Mesodermal cell (in vitro differentiated cells): ENCODE data around the gene WASF2.
"Not testable (repeated sequence)": the region's sequence is repeated elsewhere in the genome, so short reads cannot be mapped to it uniquely, and the experiment has no call there.

ENCODE experiments used
- H3K27ac ChIP-seq: 2 replicates; pipeline ENCODE4 v1.7.0; 2013; ENCODE audit warnings: mild to moderate bottlenecking, low read depth, low read length, moderate library complexity; ENCODE audit not compliant: severe bottlenecking
- H3K36me3 ChIP-seq: 2 replicates; pipeline ENCODE4 v1.7.1; 2013; ENCODE audit warnings: mild to moderate bottlenecking, low read length, moderate library complexity; ENCODE audit not compliant: control insufficient read depth, insufficient read depth
- H3K4me1 ChIP-seq: one replicate; pipeline ENCODE4 v1.7.1; 2013; ENCODE audit warnings: mild to moderate bottlenecking, low read length; ENCODE audit not compliant: insufficient read depth, control insufficient read depth, poor library complexity, severe bottlenecking
- H3K4me3 ChIP-seq: 2 replicates; pipeline ENCODE4 v1.7.0; 2013; ENCODE audit warnings: low read length, control low read depth, mild to moderate bottlenecking; ENCODE audit not compliant: insufficient read depth, poor library complexity, severe bottlenecking; ENCODE audit errors: extremely low read depth
- H3K9me3 ChIP-seq: 2 replicates; pipeline ENCODE4 v1.7.1; 2013; ENCODE audit warnings: mild to moderate bottlenecking, low read length, moderate library complexity; ENCODE audit not compliant: control insufficient read depth
- WGBS, 2 experiments: methylation state at CpG; one replicate each; pipeline ENCODE4 v1.1.5; 2013; ENCODE audit warnings: missing lambda C conversion rate in 2 of 2; ENCODE audit not compliant: insufficient coverage in 2 of 2; 5-methylcytosine and 5-hydroxymethylcytosine counted together

WASF2 gene

DNA sequence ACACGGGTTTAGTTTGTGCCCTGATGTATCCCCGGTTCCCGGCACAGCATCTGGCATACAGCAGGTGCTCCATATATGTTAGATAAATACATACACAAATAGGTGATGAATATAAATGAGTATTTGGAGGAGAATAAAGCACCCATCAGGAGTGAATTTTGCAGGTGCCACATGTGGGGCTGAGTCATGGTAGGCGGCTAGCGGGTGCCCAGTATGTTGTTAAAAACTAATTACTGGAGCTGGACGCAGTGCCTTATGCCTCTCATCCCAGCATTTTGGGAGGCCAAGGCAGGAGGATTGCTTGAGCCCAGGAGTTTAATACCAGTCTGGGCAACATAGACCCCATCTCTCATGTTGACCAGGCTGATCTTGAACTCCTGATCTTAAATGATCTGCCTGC, 16.7 kb upstream of the WASF2 start:
- H3K4me1 ChIP-seq: peaks cover 8% of the 10 kb centered on the region
- H3K27ac ChIP-seq: no peak overlapping the region
- no peak overlapping the region for H3K4me3 ChIP-seq
- no peaks in the 10 kb centered on the region for H3K36me3 ChIP-seq
- WGBS, 2 experiments: 97 to 100% methylated on average over 3 of the region's 6 CpGs
- H3K9me3 ChIP-seq: no peaks in the 10 kb centered on the region

DNA sequence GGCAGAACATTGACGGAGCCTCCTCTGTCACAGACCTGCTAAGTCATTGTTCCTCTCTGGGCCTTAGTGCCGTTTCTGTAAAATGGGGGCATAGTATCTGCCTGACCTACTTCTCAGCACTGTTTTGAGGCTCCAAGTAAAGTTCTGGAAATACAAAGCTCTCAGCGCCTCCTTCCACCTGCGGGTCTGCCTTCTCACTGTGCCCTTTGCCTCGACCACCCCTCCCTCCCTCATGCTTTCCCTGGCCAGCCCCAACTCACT, 15.4 kb upstream of the WASF2 start:
- no peak overlapping the region for H3K4me3 ChIP-seq
- no peaks in the 10 kb centered on the region for H3K36me3 ChIP-seq
- no peaks in the 10 kb centered on the region for H3K9me3 ChIP-seq
- peak overlapping the region; percentile 85 for H3K27ac ChIP-seq
- peaks cover 8% of the 10 kb centered on the region for H3K4me1 ChIP-seq
- 62 to 75% methylated on average over 4 of the region's 5 CpGs for WGBS, 2 experiments

DNA sequence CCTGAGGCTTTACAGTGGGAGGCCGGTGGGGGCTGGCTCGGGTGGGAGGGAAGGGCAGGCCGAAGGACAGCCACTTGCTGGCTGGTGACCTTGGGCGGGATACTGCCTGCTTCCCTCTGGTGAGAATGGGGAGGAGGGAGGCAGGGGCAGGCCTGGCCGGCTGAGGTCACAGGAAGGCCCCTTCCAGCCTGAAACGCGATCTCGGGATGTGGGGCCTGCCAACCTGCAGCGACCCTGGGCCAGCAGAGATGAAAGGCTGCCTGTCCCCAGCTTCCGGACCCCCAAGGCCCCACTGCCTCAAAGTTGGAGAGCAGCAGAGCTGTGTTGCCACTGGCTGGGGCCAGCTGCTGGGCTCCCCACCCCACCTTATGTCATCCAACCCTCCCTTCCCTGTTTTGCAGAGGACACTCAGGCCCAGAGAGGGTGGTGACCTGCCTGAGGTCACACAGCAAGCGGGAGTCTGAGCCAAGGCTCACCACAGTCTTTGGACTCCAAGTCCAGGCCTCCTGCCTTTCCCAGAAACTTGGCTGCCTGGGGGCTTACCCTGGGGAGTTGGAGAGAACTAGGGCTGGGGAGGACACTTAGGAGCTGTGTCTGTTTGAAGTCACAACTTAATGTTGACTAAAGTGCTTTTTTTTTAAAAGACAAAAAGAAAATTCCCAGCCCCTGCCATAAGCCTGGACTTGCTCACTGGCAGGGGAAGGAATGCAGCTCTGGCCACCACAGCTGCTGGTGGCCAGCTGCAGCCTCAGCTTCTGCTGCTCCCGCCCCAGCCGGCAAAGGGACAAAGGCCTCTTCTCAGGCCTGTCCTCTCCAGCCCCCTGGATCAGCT, 14.8 kb upstream of the WASF2 start:
- H3K9me3 ChIP-seq: no peaks in the 10 kb centered on the region
- 29 to 30% methylated on average over 6 to 11 of the region's 13 CpGs for WGBS, 2 experiments
- peak overlapping the region; percentile 85 for H3K27ac ChIP-seq
- peaks cover 8% of the 10 kb centered on the region for H3K4me1 ChIP-seq
- H3K4me3 ChIP-seq: no peak overlapping the region
- no peaks in the 10 kb centered on the region for H3K36me3 ChIP-seq

DNA sequence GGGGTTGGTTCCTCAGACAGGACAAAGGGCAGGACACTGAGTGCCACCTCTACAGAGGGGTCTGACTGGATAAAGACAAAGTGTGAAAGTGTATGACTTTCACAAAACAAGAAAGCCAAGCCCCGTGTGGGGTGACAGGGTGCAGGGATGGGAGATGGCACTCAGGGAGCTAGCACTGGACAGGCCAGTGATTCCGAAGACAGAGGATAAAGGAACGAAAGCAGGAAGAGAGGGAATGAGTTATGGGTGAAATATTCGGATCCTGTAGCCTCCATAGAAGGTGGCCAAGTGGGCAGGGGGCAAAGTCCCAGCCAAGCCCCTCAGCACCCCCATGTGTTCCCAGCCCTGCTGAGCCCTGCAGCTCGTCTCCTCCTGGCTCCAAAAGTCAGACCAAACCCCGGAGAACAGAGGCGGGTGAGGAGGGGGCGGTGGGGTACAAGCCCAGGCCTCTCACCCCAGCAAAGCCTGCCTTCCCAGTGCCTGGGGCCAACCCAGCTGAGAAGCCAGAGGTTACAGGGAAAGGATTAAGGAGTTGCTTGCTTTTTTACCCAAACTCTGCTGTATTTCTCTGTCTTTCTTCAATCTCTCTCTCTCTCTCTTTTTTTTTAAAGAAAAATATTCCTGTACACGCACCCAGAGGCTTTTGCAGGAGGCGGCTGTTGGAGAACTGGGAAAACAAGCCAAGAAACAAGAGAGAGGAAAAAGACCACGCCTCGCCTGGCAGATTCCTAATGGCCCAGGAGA, 14.0 kb upstream of the WASF2 start:
- H3K27ac ChIP-seq: peak overlapping the region; percentile 85
- WGBS, 2 experiments: 57 to 71% methylated on average over 3 to 6 of the region's 12 CpGs

DNA sequence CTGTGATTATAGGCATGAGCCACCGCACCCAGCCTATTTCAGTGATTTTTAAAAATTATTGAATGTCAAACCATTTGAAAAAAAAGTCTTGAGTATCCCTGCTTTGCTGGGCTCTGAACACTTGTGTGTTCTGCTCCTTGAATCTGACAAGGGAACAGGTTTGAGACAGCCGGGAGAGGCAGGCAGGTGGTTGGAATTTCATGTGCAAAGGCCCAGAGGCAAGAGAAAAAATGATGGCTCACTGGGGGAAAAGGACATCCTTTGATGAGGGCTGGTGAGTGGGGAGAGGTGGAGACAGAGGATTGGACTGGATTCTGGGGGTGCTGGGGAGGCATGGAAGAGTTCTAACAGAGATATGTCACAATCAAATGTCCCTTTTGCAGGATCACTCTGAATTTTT, 13.1 kb upstream of the WASF2 start:
- WGBS, 2 experiments: 83 to 92% methylated on average over 1 to 2 of the region's 2 CpGs

More for the DNA sequence above, 14.0 kb upstream of the WASF2 start:
- no peaks in the 10 kb centered on the region for H3K9me3 ChIP-seq
- H3K4me3 ChIP-seq: no peak overlapping the region
- H3K36me3 ChIP-seq: no peaks in the 10 kb centered on the region
- peaks cover 8% of the 10 kb centered on the region for H3K4me1 ChIP-seq

DNA sequence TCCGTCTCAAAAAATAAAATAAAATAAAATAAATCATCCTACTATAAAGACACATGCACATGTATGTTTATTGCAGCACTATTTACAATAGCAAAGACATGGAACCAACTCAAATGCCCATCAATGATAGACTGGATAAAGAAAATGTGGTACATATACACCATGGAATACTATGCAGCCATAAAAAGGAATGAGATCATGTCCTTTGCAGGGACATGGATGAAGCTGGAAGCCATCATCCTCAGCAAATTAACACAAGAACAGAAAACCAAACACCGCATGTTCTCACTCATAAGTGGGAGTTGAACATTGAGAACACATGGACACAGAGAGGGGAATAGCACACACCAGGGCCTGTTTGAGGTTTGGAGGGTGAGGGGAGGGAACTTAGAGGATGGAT, 11.2 kb upstream of the WASF2 start:
- H3K9me3 ChIP-seq: not testable (repeated sequence)
- WGBS, 2 experiments: no CpG with 5 or more reads among the region's 2 CpGs

More for the DNA sequence above, 13.1 kb upstream of the WASF2 start:
- Histone ChIP-seq H3K4me3 (no peak overlapping the region), H3K9me3 (no peaks in the 10 kb centered on the region), H3K36me3 (no peaks in the 10 kb centered on the region), H3K4me1 (peaks cover 8% of the 10 kb centered on the region), H3K27ac (no peak overlapping the region)

DNA sequence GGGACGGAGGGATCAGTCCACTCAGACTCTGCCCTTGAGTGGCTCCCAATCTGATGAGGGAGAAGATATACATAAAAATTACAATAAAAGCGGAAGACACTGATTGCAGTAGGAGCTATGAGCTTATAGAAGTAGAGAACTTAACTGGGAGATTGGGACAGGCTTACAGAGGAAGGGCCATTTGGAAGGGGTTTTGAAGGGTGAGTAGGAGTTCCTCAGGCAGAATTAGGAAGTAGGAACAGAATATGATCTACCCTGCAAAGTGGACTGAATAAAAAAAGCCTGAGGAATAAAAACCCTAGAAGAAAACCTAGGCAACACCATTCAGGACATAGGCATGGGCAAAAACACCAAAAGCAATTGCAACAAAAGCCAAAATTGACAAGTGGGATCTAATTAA, 9.2 kb upstream of the WASF2 start:
- Histone ChIP-seq H3K36me3 (no peaks in the 10 kb centered on the region), H3K27ac (no peak overlapping the region), H3K4me3 (no peak overlapping the region), H3K9me3 (no peaks in the 10 kb centered on the region), H3K4me1 (peaks cover 17% of the 10 kb centered on the region)
- WGBS, 2 experiments: 100% methylated on average over 1 of the region's 2 CpGs; no CpG with 5 or more reads in 1 of the 2 experiments

More for the DNA sequence above, 11.2 kb upstream of the WASF2 start:
- H3K36me3 ChIP-seq, H3K4me3 ChIP-seq, H3K27ac ChIP-seq: not testable (repeated sequence)
- H3K4me1 ChIP-seq: peaks cover 20% of the 10 kb centered on the region

DNA sequence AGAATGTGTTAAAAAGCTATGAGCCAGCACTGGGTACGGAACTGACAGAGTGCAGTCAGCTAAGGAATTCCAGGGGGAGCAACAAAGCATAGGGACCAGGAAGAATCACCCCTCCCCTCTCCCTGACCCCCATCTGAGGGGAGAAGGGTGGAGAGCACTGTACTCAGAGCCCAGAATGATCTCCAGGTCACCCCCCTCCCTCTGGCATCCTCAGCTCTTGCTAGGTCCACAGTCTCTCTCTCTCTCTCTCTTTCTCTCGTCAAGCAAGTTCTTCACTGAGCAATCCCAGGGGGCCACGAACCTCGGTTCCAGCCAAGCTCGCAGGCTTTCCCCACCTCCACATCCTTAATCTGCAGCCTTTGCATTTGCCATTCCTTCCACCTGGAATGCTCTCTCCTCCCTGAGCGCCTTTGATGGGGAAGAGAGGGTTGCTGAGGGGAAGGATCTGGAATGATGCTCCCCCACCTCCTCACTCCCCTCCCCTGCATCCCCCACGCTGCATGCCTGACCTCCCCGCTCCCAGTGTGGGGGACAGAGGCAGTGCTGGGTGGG, 6.7 kb upstream of the WASF2 start:
- no peaks in the 10 kb centered on the region for H3K36me3 ChIP-seq
- H3K27ac ChIP-seq: no peak overlapping the region
- no peak overlapping the region for H3K4me3 ChIP-seq
- H3K9me3 ChIP-seq: no peaks in the 10 kb centered on the region
- peaks cover 17% of the 10 kb centered on the region for H3K4me1 ChIP-seq
- 12 to 19% methylated on average over 3 to 4 of the region's 8 CpGs for WGBS, 2 experiments

DNA sequence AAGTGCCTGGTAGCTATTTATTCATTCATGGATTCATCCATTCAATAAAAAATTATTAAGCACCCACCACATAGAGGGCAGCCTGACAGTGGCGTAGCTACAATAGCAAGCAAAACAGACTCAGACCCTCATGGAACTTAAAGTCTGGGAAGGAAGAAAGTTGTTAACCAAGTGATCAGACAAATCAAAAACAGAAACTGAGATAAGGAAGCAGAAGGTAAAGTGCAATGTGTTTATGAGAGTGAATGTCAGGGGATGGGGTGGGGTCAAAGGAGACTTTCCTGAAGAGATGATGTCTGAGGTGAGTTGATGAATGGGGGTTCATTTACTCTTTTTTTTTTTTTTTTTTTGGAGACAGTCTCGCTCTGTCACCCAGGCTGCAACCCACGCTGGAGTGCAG, 2.8 kb upstream of the WASF2 start:
- no peaks in the 10 kb centered on the region for H3K9me3 ChIP-seq
- H3K4me1 ChIP-seq: peaks cover 22% of the 10 kb centered on the region
- H3K4me3 ChIP-seq: no peak overlapping the region
- no peak overlapping the region for H3K27ac ChIP-seq
- WGBS, 2 experiments: 100% methylated on average over 2 of the region's 3 CpGs; no CpG with 5 or more reads in 1 of the 2 experiments
- H3K36me3 ChIP-seq: no peaks in the 10 kb centered on the region

DNA sequence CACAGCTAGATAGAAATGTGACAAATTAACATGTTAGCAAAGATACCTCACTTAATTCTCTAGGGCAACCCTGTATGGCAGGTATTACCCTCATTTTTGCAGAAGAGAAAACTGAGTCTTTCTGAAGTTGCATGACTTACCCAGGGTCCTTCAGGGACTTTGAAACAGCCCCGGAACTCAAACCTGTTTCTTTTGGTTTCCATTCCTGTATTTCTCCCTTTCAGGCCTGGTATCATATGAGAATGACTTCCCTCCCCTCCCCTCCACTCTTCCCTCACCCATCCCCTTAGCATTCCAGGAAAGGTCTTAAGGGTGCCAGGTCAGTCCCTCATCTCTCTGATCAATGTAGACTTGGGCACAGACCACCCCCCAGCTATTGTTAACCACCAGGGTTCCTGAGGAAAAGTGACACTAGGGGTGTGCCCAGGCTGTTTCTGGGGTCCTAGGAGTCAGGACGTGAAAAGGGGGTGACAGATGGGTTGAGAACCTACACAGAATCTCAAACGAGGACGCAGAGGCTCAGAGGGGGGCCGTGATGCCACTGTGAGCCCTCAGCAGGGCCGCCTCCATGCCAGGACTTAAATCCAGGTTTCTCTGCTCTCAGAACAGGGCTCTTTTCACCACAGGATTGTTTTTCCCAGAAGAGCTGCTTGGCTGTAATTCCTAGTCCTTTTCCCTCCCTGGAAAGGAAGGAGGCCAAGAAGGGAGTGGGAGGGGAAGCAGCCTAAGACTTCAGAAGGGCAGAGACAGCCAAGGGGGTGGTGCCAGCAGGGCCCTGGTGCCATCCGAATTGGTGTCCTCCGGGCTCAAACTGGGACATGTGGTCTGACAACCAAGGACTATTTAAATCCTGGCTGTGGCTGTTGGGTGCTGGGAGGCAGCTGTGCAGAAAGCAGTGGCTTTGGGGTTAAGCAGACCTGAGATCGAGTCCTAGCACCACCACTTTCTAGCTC, 2.1 kb upstream of the WASF2 start:
- Histone ChIP-seq H3K36me3 (no peaks in the 10 kb centered on the region), H3K9me3 (no peaks in the 10 kb centered on the region), H3K27ac (peak overlapping the region; percentile 64), H3K4me1 (peaks cover 17% of the 10 kb centered on the region), H3K4me3 (no peak overlapping the region)
- 74 to 85% methylated on average over 8 to 9 of the region's 9 CpGs for WGBS, 2 experiments
